Bronchial epithelial cell (primary cell): ENCODE data around the gene LRRC61. TPM values are rescaled to one million over a fixed set of nuclear protein-coding genes. Genes with fewer than 3 reads are reported as not detected.

Experiments used
- DNase-seq: peaks from one replicate; pipeline ENCODE4 v3.0.0-alpha.2; 2010; ENCODE audit warnings: low read depth
- FAIRE-seq: peaks from 2 replicates; lab custom pipeline; 2011; peaks lifted over from hg19 to GRCh38; lab: Jason Lieb, UNC
- H3K27me3 ChIP-seq: 2 replicates; pipeline ENCODE4 v1.5.1; 2011; ENCODE audit warnings: low read length; ENCODE audit not compliant: control insufficient read depth, insufficient read depth
- H3K36me3 ChIP-seq: 2 replicates; pipeline ENCODE4 v1.5.1; 2011; ENCODE audit warnings: low read length; ENCODE audit not compliant: control insufficient read depth, insufficient read depth
- H3K4me3 ChIP-seq: 2 replicates; pipeline ENCODE4 v1.5.1; 2011; ENCODE audit warnings: mild to moderate bottlenecking, low read depth, low read length, control low read depth
- total RNA-seq: library from RNA; depleted of rRNA; stranded (reverse); fragments of >200 nt; gene quantifications from 2 replicates; pipeline ENCODE4 v1.2.1, GENCODE V29; 2014
- TF ChIP-seq, protein P1 (sequence below): IDR thresholded peaks from 2 replicates; pipeline ENCODE4 v1.5.1; 2011; ENCODE audit warnings: mild to moderate bottlenecking, moderate library complexity, low read length, control low read depth, inconsistent platforms; ENCODE audit not compliant: insufficient read depth, severe bottlenecking

The LRRC61 gene
- total RNA-seq, 1 donor from 2014 or later = 7.6 TPM

DNA sequence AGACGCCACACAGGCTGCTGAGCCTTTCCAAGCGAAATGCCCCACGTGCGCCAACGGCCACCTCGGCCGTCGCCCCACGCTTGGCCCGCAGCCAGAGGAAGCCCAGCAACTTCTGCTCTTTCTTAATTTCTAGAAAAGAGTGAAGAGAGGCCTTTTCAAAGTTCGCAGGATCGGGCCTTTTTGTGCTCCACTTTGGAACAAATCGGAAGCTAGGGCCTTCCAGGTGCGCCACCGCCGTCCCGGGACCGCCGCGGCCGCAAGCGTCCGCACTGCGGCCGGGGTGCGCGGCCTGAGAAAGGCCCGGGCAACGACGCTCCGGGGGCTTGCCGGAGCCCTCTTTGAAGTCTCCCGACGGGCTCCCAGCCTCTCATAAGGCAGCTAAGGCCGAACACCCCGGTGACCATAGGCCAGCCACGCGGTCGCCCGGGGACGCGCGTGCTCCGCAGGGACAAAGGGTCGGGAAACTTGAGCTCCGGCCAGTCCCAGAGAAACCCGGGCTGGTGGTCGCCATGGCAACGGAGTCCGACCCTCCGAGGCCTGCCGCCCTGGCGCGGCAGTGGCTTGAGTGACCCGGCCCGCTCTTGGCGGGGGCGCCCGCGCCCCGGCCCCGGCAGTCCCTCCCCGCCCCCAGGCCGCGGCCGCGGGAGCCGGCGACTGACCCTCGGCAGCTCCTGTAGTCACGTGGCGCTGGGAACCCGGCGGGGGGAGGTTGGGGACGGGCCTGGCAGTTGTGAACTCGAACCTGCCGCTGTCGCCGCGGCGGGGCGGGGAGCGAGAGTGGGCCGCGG is 45.1 kb downstream of the LRRC61 start, which contains the start of gene REPIN1:
TSS of gene REPIN1 (plus strand) at position 727 of the 788 bp plus-strand sequence. CDS start 890 bp downstream, outside the sequence.
- TF ChIP-seq, protein P1, sequence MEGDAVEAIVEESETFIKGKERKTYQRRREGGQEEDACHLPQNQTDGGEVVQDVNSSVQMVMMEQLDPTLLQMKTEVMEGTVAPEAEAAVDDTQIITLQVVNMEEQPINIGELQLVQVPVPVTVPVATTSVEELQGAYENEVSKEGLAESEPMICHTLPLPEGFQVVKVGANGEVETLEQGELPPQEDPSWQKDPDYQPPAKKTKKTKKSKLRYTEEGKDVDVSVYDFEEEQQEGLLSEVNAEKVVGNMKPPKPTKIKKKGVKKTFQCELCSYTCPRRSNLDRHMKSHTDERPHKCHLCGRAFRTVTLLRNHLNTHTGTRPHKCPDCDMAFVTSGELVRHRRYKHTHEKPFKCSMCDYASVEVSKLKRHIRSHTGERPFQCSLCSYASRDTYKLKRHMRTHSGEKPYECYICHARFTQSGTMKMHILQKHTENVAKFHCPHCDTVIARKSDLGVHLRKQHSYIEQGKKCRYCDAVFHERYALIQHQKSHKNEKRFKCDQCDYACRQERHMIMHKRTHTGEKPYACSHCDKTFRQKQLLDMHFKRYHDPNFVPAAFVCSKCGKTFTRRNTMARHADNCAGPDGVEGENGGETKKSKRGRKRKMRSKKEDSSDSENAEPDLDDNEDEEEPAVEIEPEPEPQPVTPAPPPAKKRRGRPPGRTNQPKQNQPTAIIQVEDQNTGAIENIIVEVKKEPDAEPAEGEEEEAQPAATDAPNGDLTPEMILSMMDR = no peak
- FAIRE-seq = no peak
- Histone ChIP-seq H3K36me3 (peaks cover 5% of the 10 kb centered on the region), H3K4me3 (peak within 1 kb of the TSS; percentile 72), H3K27me3 (no peaks in the 10 kb centered on the region)
- no peak for DNase-seq

DNA sequence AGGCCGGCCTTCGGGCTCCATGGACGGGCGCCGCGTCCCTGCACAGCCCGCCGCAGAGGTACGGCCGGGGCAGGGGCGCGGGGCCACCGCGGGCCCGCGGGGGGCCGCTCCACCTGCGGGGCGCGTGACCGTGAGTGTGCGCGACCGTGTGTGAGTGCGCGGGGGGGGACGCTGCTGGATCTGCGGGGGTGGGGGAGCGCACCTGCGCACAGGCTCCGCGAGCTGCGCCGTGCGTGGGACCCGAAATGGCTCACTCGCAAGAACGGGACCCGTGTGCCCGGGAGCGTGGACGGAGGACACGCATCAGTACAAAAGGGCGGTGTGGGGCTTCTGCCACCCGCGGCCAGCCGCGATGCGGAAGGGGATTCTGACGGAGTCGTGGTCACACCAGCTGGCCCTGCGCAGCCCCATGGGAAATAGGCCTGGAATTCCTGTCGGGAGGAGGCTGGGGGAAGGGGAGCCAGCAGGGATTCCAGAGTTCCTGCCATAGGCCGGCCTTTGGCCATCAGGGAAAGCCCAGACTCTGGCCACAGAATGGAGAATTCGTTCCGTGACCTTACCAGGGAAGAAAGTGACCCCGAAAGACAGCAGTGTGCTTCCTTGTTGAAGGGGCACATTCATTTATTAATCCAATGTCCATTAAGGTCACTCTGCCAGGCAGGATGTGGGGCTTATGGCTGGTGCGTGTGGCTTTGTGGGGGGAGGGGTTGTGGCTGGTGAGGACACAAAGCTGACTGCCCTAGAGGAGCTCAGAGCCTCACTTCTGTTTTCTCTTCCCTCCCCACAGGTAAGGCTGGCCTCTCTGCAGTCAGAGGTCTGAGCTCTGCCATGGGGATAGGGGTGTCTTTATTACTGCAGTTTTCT is 46.0 kb downstream of the LRRC61 start:
- Histone ChIP-seq H3K4me3 (peak overlapping the region; percentile 72), H3K27me3 (no peaks in the 10 kb centered on the region), H3K36me3 (peaks cover 5% of the 10 kb centered on the region)
- FAIRE-seq = no peak
- TF ChIP-seq, protein P1 = no peak
- no peak for DNase-seq

DNA sequence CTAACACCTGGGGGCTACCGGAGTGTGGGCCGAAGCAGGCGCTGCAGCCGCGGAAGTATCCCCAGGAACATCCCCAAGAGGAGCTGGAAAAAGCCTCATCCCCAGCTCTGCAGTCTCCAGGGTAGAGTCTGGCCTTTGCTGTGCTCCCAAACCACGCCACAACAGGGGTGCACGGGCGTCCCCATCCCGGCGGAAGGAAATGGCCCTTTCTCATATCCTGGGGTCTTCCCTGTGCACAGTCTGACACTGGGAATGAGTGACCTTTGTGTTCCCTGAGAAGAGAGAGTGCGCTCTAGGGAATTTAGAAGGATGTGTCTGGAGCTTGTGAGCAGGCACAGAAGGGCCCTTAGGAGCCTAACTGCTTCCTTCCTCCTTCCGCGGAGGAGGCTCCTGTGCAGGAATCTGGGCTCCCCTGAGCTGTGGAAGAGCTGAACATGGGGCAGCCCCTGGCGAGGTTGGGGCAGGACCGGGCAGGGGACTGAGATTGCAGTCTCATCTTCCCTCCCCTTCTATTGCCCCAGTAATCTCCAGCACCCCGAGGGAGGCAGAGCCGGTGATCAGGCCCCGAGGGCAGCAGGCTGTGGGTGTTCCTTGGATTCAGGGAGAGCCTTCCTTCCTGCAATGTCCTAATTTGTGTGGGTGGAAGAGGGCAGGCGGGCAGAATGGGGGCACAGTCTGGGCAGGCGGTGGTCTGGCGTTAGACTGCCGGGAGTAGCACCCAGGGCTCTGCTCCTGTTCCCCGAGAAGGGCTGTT is 46.8 kb downstream of the LRRC61 start:
- Histone ChIP-seq H3K27me3 (no peaks in the 10 kb centered on the region), H3K4me3 (no peak overlapping the region), H3K36me3 (peaks cover 5% of the 10 kb centered on the region)
- DNase-seq = no peak
- FAIRE-seq = no peak
- TF ChIP-seq, protein P1 = no peak

DNA sequence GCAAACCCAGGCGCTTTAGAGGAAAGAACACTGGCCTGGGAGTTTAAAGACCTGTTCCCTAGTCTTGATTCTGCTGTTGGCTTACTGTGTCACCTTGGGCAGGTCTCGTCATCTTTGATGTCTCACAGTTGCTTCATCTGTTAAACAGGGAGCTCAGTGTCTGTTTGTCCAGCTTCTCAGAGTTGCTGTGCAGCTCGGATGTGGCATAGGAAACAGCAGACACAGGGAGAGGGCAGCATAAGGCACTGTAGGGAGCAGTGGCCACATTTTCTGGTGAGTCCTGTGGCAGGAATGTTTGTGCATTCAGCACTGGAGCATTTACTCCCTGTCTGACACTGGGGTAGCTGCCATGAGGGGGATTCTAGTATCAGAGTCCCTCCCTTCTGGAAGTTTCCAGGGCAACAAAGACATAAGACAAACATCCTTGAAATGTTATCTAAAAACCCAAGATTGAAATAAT is 47.5 kb downstream of the LRRC61 start:
- Histone ChIP-seq H3K4me3 (no peak overlapping the region), H3K27me3 (no peaks in the 10 kb centered on the region), H3K36me3 (peaks cover 5% of the 10 kb centered on the region)
- DNase-seq (no peak), FAIRE-seq (no peak)
- TF ChIP-seq, protein P1 = no peak

DNA sequence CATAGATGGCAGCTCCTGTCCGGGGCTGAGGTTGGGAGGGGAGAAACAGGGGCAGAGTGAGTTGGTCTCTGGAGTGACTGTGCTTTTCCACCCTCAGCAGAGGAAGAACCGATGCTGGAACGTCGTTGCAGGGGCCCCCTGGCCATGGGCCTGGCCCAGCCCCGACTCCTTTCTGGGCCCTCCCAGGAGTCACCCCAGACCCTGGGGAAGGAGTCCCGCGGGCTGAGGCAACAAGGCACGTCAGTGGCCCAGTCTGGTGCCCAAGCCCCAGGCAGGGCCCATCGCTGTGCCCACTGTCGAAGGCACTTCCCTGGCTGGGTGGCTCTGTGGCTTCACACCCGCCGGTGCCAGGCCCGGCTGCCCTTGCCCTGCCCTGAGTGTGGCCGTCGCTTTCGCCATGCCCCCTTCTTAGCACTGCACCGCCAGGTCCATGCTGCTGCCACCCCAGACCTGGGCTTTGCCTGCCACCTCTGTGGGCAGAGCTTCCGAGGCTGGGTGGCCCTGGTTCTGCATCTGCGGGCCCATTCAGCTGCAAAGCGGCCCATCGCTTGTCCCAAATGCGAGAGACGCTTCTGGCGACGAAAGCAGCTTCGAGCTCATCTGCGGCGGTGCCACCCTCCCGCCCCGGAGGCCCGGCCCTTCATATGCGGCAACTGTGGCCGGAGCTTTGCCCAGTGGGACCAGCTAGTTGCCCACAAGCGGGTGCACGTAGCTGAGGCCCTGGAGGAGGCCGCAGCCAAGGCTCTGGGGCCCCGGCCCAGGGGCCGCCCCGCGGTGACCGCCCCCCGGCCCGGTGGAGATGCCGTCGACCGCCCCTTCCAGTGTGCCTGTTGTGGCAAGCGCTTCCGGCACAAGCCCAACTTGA is 48.2 kb downstream of the LRRC61 start:
- Histone ChIP-seq H3K36me3 (peaks cover 5% of the 10 kb centered on the region), H3K4me3 (no peak overlapping the region), H3K27me3 (no peaks in the 10 kb centered on the region)
- FAIRE-seq (no peak), DNase-seq (no peak)
- TF ChIP-seq, protein P1 = no peak
